Ovary (tissue), 9 donors: Measurements from ENCODE around the gene CELF4. TPM values are rescaled to one million over a fixed set of nuclear protein-coding genes. Genes with fewer than 3 reads are reported as not detected.

ENCODE experiments used
- DNase-seq, 5 donors: peaks; one replicate each; pipeline ENCODE4 v3.0.0-alpha.2; 2019 to 2020
- H3K27ac ChIP-seq, 2 donors: fragments of 200-600 bp; one replicate each; pipeline versions ENCODE4 v1.5.1 to v1.8.0; 2019 to 2022
- H3K27me3 ChIP-seq: fragments of 200-600 bp; one replicate; pipeline ENCODE4 v1.8.0; 2022
- H3K36me3 ChIP-seq: fragments of 200-600 bp; sonication (generic); one replicate; pipeline ENCODE4 v1.5.1; 2019
- H3K4me1 ChIP-seq: one replicate; pipeline ENCODE4 v1.8.1; 2013; ENCODE audit warnings: mild to moderate bottlenecking, moderate library complexity; ENCODE audit not compliant: insufficient read depth
- H3K4me3 ChIP-seq: fragments of 200-600 bp; sonication (generic); one replicate; pipeline ENCODE4 v1.5.1; 2017
- H3K9me3 ChIP-seq, 2 donors: fragments of 200-600 bp in 1 of 2; sonication (generic) in 1 of 2; one replicate each; pipeline versions ENCODE4 v1.5.1 to v1.8.1; 2013 to 2019; ENCODE audit warnings: mild to moderate bottlenecking in 1 of 2, moderate library complexity in 1 of 2
- EP300 ChIP-seq: sonication (generic); formaldehyde crosslinking; IDR thresholded peaks from one replicate; pipeline ENCODE4 v1.6.1; 2017; ENCODE audit warnings: antibody characterized with exemption
- POLR2A ChIP-seq: fragments of 450-650 bp; IDR thresholded peaks from one replicate; pipeline ENCODE4 v1.6.1; 2017; ENCODE audit warnings: antibody characterized with exemption, mild to moderate bottlenecking, moderate library complexity
- WGBS, 3 donors: extraction: QIAGEN DNeasy Blood & Tissue Kit in 1 of 3; methylation state at CpG; one replicate each; pipeline versions ENCODE4 v1.1.5 to v1.1.7; 2013 to 2017; 5-methylcytosine and 5-hydroxymethylcytosine counted together
- intact Hi-C, 4 donors: fragments of 100-400 bp; cut with DNase I; formaldehyde crosslinking; loops; one replicate each; pipeline versions ENCODE4 v1.11.0 to v1.15.1; 2022 to 2023
- polyA plus RNA-seq, 2 donors: library from polyadenylated mRNA; stranded (reverse); fragments of 200-250 nt in 1 of 2; fragments of 350-450 nt in 1 of 2; fragmentation: Illumina TruSeq in 1 of 2; extraction: RNeasy Lipid Tissue Mini Kit (QIAGEN cat#74804) in 1 of 2; gene quantifications; one replicate each; pipeline ENCODE4 v1.2.3, GENCODE V29; 2013 to 2014
- total RNA-seq, 7 donors: library from RNA; depleted of rRNA in 2 of 7; stranded (reverse); fragments of >200 nt in 2 of 7; fragmentation: NEBNext Ultra II Directional in 3 of 7; extraction: Animal tissue kit (Norgen Biotek cat#: 25700) in 3 of 7; gene quantifications; one replicate each; pipeline versions ENCODE4 v1.1.0 to v1.2.4, GENCODE V29; 2016 to 2023
- TF ChIP-seq, protein P1 (sequence below), 3 donors: fragments of 450-650 bp in 2 of 3; fragments of 200-600 bp in 1 of 3; IDR thresholded peaks; one replicate each; pipeline versions ENCODE4 v1.5.1 to v1.8.0; 2016 to 2022; ENCODE audit warnings: antibody characterized with exemption in 3 of 3, mild to moderate bottlenecking in 1 of 3
- donor health status: DM: no; HTN: no; CAD: no; lungs with moderate emphysema.
- donor health status: DM: no; HTN: no; CAD: no.
- donor health status: Bipolar disorder and iron deficiency.
- donor health status: DM: yes; HTN: yes; CAD: no.
- donor health status: DM: no; HTN: no; CAD: no.
- donor health status: DM: yes; HTN: yes; CAD: no.

CELF4 gene
- total and polyA plus RNA-seq, 9 donors: 0.15 to 1.6 (median 1.1) TPM; not detected in 1

DNA sequence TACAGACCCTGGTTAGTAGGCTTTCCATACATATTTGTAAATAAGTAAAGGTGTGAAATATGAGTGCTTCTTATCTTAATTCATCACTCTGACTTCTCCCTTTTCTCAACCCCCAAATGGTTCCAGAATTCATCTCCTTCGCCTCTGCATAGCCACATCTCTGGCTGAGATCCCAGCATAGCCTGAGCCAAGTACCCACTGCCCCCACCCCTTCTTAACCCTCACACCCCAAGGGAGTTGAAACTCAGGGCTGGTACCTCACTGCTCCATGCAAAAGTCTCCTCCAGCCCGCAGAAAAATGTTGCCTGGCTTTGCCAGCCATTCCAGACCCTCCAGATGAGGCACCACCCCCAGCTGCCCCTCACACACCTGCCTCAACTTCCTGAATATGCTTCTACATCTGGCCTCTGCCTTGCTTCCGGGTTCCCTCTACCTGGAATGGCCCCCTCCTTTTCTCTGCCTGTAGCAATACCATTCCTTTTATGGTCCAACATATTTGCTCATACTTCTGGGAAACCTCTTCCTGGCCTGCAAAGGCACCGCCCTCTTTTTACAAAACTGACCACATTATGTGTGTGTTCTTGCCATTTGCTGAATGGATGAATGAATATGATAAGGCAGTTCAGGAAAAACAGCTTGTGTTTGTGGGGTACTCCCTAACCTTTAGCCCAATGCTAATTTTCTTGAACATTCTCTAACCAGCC lies 112.8 kb downstream of the CELF4 start:
- 9 to 19% (median 10%) methylated on average over 4 of the region's 4 CpGs for WGBS, 3 donors
- H3K9me3 ChIP-seq: no peaks in the 10 kb centered on the region
- no peak overlapping the region for H3K4me3 ChIP-seq
- intact Hi-C loops: loop anchor here in 1 of 4 donors (10.0 kb wide), 2 partner anchors 58 to 1278 kb away; no protein-coding TSS in a partner anchor
- DNase-seq: peak in 4 of 5 donors; percentile 39 to 64 (median 54)
- H3K36me3 ChIP-seq: no peaks in the 10 kb centered on the region
- TF ChIP-seq, protein P1, sequence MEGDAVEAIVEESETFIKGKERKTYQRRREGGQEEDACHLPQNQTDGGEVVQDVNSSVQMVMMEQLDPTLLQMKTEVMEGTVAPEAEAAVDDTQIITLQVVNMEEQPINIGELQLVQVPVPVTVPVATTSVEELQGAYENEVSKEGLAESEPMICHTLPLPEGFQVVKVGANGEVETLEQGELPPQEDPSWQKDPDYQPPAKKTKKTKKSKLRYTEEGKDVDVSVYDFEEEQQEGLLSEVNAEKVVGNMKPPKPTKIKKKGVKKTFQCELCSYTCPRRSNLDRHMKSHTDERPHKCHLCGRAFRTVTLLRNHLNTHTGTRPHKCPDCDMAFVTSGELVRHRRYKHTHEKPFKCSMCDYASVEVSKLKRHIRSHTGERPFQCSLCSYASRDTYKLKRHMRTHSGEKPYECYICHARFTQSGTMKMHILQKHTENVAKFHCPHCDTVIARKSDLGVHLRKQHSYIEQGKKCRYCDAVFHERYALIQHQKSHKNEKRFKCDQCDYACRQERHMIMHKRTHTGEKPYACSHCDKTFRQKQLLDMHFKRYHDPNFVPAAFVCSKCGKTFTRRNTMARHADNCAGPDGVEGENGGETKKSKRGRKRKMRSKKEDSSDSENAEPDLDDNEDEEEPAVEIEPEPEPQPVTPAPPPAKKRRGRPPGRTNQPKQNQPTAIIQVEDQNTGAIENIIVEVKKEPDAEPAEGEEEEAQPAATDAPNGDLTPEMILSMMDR (IDR thresholded peaks at IDR 0.05): no peak
- TF ChIP-seq POLR2A (no peak), EP300 (no peak)
- H3K27me3 ChIP-seq: no peaks in the 10 kb centered on the region
- peaks cover 40% of the 10 kb centered on the region for H3K4me1 ChIP-seq
- peak overlapping the region; percentile 43 to 76 for H3K27ac ChIP-seq

DNA sequence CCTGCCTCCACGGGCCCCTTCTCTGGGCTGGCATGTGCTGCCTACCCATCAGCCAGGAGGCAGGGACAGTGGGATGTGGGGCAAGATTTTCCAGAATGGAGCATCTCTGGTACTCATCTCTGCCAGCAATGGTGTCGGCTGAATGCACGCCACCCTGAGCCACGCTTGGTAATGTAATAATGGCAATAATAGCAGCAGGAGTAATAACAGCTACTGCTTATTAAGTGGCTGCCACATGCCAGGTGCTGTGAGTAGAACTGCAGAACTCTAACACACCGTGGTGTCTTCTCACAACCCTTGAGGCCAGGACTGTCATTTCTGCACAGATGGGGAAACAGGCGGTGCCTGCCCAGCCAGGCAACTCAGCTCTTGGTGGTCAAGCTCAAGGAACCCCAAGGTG lies 113.6 kb downstream of the CELF4 start:
- H3K4me3 ChIP-seq: no peak overlapping the region
- intact Hi-C loops: loop anchor here in 1 of 4 donors (10.0 kb wide), 2 partner anchors 57 to 1277 kb away; no protein-coding TSS in a partner anchor
- peaks cover 40% of the 10 kb centered on the region for H3K4me1 ChIP-seq
- H3K9me3 ChIP-seq: no peaks in the 10 kb centered on the region
- H3K27me3 ChIP-seq: no peaks in the 10 kb centered on the region
- DNase-seq: no peak
- H3K36me3 ChIP-seq: no peaks in the 10 kb centered on the region
- peak overlapping the region; percentile 43 to 76 for H3K27ac ChIP-seq
- WGBS, 3 donors: 83 to 88% (median 85%) methylated on average over 6 of the region's 6 CpGs
- TF ChIP-seq EP300 (no peak), POLR2A (no peak)
- TF ChIP-seq, protein P1 (IDR thresholded peaks at IDR 0.05): no peak

DNA sequence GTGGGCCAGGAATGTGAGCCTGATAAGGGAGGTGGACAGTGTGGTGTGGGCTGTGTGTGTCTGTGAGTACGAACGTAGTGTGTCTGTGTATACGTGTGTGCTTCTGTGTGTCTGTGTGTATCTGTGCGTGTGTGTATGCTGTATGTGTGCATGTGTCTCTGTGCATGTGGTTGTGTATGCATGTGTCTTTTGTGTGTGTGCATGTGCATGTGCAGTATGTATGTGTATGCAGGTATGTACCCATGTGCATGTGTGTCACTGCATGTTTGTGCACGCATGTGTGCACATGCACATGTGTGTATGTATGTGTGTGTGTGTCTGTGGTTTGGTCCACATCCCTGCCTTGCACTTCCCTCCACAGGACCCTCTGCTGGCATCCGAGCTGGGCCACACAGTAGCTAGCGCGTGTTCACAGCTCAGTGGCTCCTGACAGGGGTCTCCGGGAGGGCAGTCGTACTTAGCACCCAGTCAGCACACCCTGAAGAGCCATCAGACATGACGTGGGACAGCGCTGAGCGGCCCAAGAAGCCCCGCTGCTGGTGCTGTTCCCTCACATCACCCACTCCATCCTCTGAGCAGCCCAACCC lies 114.3 kb downstream of the CELF4 start:
- Histone ChIP-seq H3K4me1 (peaks cover 40% of the 10 kb centered on the region), H3K27me3 (no peaks in the 10 kb centered on the region), H3K27ac (peak overlapping the region; percentile 43 to 76), H3K9me3 (no peaks in the 10 kb centered on the region), H3K36me3 (no peaks in the 10 kb centered on the region), H3K4me3 (no peak overlapping the region)
- intact Hi-C loops: loop anchor here in 1 of 4 donors (10.0 kb wide), 2 partner anchors 57 to 1277 kb away; no protein-coding TSS in a partner anchor
- TF ChIP-seq EP300: no peak
- TF ChIP-seq POLR2A: no peak
- TF ChIP-seq, protein P1 (IDR thresholded peaks at IDR 0.05): no peak
- DNase-seq: no peak
- WGBS, 3 donors: 94 to 95% (median 95%) methylated on average over 10 to 14 of the region's 14 CpGs

DNA sequence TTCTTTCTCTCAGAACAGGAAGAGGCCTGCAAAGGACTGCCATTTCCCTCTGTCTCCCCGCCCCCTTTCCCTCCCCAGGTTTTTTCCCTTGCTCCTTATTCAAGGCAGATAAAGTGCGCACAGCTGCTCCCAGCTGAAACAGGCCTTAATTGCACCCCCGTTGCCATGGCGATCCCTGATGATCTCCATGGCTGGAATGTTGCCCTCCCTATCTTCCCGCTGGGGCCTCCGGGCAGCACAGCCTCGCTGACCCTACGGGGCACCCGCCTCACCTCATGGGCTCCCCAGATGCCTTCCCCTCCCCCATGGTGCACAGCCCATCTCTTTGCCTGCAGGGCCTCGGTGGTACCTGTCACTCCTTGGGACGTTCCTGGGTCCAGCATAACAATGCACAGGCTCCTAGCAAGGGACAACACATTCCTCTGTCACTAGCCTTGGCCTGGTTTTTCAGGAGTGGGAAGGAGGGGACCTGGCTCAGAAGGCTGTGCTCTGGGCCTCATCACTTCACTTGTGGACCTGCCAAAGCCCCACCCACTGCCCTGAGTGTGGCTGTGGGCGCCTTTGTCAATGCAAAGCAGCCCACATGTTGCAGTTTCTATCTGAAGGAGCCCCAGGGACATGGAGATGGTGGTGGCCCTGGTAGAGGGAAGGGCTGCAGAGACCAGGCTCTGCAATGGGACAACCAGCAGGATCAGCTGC lies 115.0 kb downstream of the CELF4 start:
- TF ChIP-seq, protein P1 (IDR thresholded peaks at IDR 0.05): no peak
- TF ChIP-seq POLR2A: no peak
- no peak for TF ChIP-seq EP300
- Histone ChIP-seq H3K27ac (peak overlapping the region in 1 of 2 donors; percentile 44), H3K4me3 (no peak overlapping the region), H3K27me3 (no peaks in the 10 kb centered on the region), H3K36me3 (no peaks in the 10 kb centered on the region), H3K9me3 (no peaks in the 10 kb centered on the region), H3K4me1 (peaks cover 40% of the 10 kb centered on the region)
- intact Hi-C loops: loop anchor here in 1 of 4 donors (10.0 kb wide), 2 partner anchors 56 to 1276 kb away; no protein-coding TSS in a partner anchor
- 18 to 29% (median 22%) methylated on average over 12 of the region's 12 CpGs for WGBS, 3 donors
- DNase-seq: peak; percentile 79 to 86 (median 85)
